ENCODE measurements around the gene TCTA. TPM values are rescaled to one million over a fixed set of nuclear protein-coding genes. Genes with fewer than 3 reads are reported as not detected.

The TCTA gene
- total RNA-seq, 1 experiment from 2014 or later = 12.0 TPM

DNA sequence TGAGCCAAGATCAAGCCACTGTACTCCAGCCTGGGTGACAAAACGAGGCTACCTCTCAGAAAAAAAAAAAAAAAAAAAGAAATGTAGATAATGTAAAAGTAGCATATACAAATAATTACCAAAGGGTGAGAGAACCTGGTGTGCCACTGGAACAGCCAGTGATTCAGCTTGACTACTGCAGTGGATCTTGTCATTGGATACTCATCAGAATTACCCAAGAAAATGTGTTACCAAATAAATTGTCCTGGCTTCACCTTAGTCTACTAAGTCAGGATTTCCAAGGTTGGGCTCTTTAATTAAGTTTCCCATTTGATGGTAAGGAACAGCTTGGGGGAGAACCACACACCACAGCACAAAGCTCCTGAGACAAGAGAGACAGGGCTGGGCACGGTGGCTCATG, 15.4 kb downstream of the TCTA start:
- no peaks in the 10 kb centered on the region for H3K36me3 ChIP-seq (ENCODE audit: insufficient read depth, low read length, poor library complexity, severe bottlenecking)
- BruUV-seq (replicated peaks) = no TSS peak
- H3K27ac ChIP-seq (ENCODE audit: low read depth, low read length, poor library complexity, severe bottlenecking) = no peak overlapping the region
- intact Hi-C loops (cut with micrococcal nuclease; ENCODE audit: unreplicated experiment) = no loop called here
- POLR2A ChIA-PET (ENCODE audit: low non-redundant PET) = no interaction called here
- no peak for TF ChIP-seq EZH2 (IDR thresholded peaks at IDR 0.05; ENCODE audit: borderline replicate concordance, low read depth, low read length, poor library complexity, severe bottlenecking)
- H3K9me3 ChIP-seq (ENCODE audit: low read depth, low read length, poor library complexity, severe bottlenecking) = no peaks in the 10 kb centered on the region
- no peak for DNase-seq (ENCODE audit: low spot score)
- no peaks in the 10 kb centered on the region for H3K27me3 ChIP-seq (replicated peaks; ENCODE audit: insufficient read depth, low read depth, low read length, poor library complexity)
- no peaks in the 10 kb centered on the region for H3K4me1 ChIP-seq (ENCODE audit: insufficient read depth, low read length, poor library complexity, severe bottlenecking)
- H3K4me3 ChIP-seq (ENCODE audit: low read depth, low read length, poor library complexity, severe bottlenecking) = no peak overlapping the region
- CTCF ChIA-PET = no interaction called here

DNA sequence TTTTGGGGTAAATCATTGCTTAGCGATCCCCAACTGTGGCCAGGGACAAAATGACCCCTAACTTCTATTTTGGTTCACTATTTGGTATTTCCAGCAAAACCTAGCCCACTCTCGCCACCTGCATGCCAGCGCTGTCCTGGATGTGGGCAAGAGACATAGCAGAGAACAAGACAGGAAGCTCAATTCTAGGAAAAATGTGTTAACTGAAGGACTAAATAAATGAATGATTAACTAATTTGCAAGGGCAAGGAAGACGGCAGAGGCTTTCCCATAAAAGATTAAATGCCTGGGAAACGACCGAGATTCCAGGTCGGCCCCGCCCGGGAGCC, 16.5 kb downstream of the TCTA start:
- ChIA-PET CTCF (interaction anchor here (0.6 kb wide), 1 partner anchor 12 kb away, joined by 5 read pairs; no protein-coding TSS in a partner anchor), POLR2A (ENCODE audit: low non-redundant PET) (interaction anchor here (0.6 kb wide), 1 partner anchor 919 kb away, joined by 5 read pairs; no protein-coding TSS in a partner anchor)
- no peak for DNase-seq (ENCODE audit: low spot score)
- BruUV-seq (replicated peaks) = no TSS peak
- no peaks in the 10 kb centered on the region for H3K36me3 ChIP-seq (ENCODE audit: insufficient read depth, low read length, poor library complexity, severe bottlenecking)
- intact Hi-C loops (cut with micrococcal nuclease; ENCODE audit: unreplicated experiment) = no loop called here
- TF ChIP-seq, protein P1, sequence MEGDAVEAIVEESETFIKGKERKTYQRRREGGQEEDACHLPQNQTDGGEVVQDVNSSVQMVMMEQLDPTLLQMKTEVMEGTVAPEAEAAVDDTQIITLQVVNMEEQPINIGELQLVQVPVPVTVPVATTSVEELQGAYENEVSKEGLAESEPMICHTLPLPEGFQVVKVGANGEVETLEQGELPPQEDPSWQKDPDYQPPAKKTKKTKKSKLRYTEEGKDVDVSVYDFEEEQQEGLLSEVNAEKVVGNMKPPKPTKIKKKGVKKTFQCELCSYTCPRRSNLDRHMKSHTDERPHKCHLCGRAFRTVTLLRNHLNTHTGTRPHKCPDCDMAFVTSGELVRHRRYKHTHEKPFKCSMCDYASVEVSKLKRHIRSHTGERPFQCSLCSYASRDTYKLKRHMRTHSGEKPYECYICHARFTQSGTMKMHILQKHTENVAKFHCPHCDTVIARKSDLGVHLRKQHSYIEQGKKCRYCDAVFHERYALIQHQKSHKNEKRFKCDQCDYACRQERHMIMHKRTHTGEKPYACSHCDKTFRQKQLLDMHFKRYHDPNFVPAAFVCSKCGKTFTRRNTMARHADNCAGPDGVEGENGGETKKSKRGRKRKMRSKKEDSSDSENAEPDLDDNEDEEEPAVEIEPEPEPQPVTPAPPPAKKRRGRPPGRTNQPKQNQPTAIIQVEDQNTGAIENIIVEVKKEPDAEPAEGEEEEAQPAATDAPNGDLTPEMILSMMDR (conservative IDR thresholded peaks at IDR 0.05; ENCODE audit: low read depth, low read length) = no peak
- no peak for TF ChIP-seq EZH2 (IDR thresholded peaks at IDR 0.05; ENCODE audit: borderline replicate concordance, low read depth, low read length, poor library complexity, severe bottlenecking)
- H3K4me1 ChIP-seq (ENCODE audit: insufficient read depth, low read length, poor library complexity, severe bottlenecking) = no peaks in the 10 kb centered on the region
- no peaks in the 10 kb centered on the region for H3K27me3 ChIP-seq (replicated peaks; ENCODE audit: insufficient read depth, low read depth, low read length, poor library complexity)
- peak overlapping the region; percentile 59 for H3K4me3 ChIP-seq (ENCODE audit: low read depth, low read length, poor library complexity, severe bottlenecking)
- H3K9me3 ChIP-seq (ENCODE audit: low read depth, low read length, poor library complexity, severe bottlenecking) = no peaks in the 10 kb centered on the region
- peak overlapping the region; percentile 91 for H3K27ac ChIP-seq (ENCODE audit: low read depth, low read length, poor library complexity, severe bottlenecking)

DNA sequence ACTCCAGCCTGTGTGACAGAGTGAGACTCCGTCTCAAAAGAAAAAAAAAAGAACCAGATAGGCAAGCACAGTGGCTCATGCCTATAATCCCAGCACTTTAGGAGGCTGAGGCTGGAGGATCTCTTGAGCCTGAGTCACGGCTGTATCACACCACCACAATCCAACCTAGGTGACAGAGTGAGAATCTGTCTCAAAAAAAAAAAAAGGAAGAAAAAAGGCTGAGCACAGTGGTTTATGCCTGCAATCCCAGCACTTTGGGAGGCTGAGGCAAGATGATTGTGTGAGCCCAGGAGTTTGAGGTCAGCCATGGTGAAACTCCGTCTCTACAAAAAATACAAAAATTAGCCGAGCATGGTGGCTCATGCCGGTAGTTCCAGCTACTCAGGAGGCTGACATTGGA, 22.5 kb downstream of the TCTA start:
- no peaks in the 10 kb centered on the region for H3K36me3 ChIP-seq (ENCODE audit: insufficient read depth, low read length, poor library complexity, severe bottlenecking)
- no peak for DNase-seq (ENCODE audit: low spot score)
- POLR2A ChIA-PET (ENCODE audit: low non-redundant PET) = no interaction called here
- H3K27me3 ChIP-seq (replicated peaks; ENCODE audit: insufficient read depth, low read depth, low read length, poor library complexity) = no peaks in the 10 kb centered on the region
- H3K9me3 ChIP-seq (ENCODE audit: low read depth, low read length, poor library complexity, severe bottlenecking) = no peaks in the 10 kb centered on the region
- TF ChIP-seq, protein P1 (conservative IDR thresholded peaks at IDR 0.05; ENCODE audit: low read depth, low read length) = no peak
- no peak for TF ChIP-seq EZH2 (IDR thresholded peaks at IDR 0.05; ENCODE audit: borderline replicate concordance, low read depth, low read length, poor library complexity, severe bottlenecking)
- H3K4me3 ChIP-seq (ENCODE audit: low read depth, low read length, poor library complexity, severe bottlenecking) = no peak overlapping the region
- H3K4me1 ChIP-seq (ENCODE audit: insufficient read depth, low read length, poor library complexity, severe bottlenecking) = no peaks in the 10 kb centered on the region
- no peak overlapping the region for H3K27ac ChIP-seq (ENCODE audit: low read depth, low read length, poor library complexity, severe bottlenecking)
- CTCF ChIA-PET = no interaction called here
- intact Hi-C loops (cut with micrococcal nuclease; ENCODE audit: unreplicated experiment) = no loop called here
- no TSS peak for BruUV-seq (replicated peaks)

DNA sequence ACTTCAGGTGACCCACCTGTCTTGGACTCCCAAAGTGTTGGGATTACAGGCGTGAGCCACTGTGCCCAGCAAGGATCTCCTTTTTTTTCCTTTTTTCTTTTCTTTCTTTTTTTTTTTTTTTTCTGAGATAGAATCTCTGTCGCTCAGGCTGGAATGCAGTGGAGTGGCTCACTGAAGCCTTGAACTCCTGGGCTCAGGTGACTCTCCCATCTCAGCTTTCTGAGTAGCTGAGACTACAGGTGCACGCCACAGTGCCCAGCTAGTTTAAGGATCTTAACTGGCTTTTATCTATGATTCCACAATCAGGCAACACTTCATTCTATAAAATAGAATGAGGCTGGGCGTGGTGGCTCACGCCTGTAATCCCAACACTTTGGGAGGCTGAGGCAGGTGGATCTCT, 33.2 kb downstream of the TCTA start:
- Histone ChIP-seq H3K27ac (ENCODE audit: low read depth, low read length, poor library complexity, severe bottlenecking) (no peak overlapping the region), H3K4me3 (ENCODE audit: low read depth, low read length, poor library complexity, severe bottlenecking) (no peak overlapping the region), H3K4me1 (ENCODE audit: insufficient read depth, low read length, poor library complexity, severe bottlenecking) (no peaks in the 10 kb centered on the region), H3K36me3 (ENCODE audit: insufficient read depth, low read length, poor library complexity, severe bottlenecking) (no peaks in the 10 kb centered on the region), H3K27me3 (replicated peaks; ENCODE audit: insufficient read depth, low read depth, low read length, poor library complexity) (no peaks in the 10 kb centered on the region), H3K9me3 (ENCODE audit: low read depth, low read length, poor library complexity, severe bottlenecking) (no peaks in the 10 kb centered on the region)
- DNase-seq (ENCODE audit: low spot score) = no peak
- no TSS peak for BruUV-seq (replicated peaks)
- POLR2A ChIA-PET (ENCODE audit: low non-redundant PET) = no interaction called here
- TF ChIP-seq EZH2 (IDR thresholded peaks at IDR 0.05; ENCODE audit: borderline replicate concordance, low read depth, low read length, poor library complexity, severe bottlenecking) = no peak
- TF ChIP-seq, protein P1 (conservative IDR thresholded peaks at IDR 0.05; ENCODE audit: low read depth, low read length) = no peak
- intact Hi-C loops (cut with micrococcal nuclease; ENCODE audit: unreplicated experiment) = loop anchor here (5.0 to 10.0 kb wide), 4 partner anchors 103 to 458 kb away; partner anchors contain the start of genes KLHDC8B and USP4
- CTCF ChIA-PET = no interaction called here
